Kidney epithelial cell (primary cell): ENCODE measurements around the gene SNAI3. TPM values are rescaled to one million over a fixed set of nuclear protein-coding genes. Genes with fewer than 3 reads are reported as not detected.

Experiments
- DNase-seq: peaks from one replicate; pipeline ENCODE4 v3.0.0-alpha.2; 2010; ENCODE audit warnings: low read depth
- H3K27me3 ChIP-seq: 2 replicates; pipeline ENCODE4 v1.6.0; 2011; ENCODE audit warnings: low read length; ENCODE audit not compliant: control insufficient read depth, insufficient read depth
- H3K36me3 ChIP-seq: 2 replicates; pipeline ENCODE4 v1.5.1; 2011; ENCODE audit warnings: low read length; ENCODE audit not compliant: control insufficient read depth, insufficient read depth
- H3K4me3 ChIP-seq: 2 replicates; pipeline ENCODE4 v1.5.1; 2011; ENCODE audit warnings: low read depth, mild to moderate bottlenecking, control low read depth, low read length
- CTCF ChIP-seq: IDR thresholded peaks from 2 replicates; pipeline ENCODE4 v1.5.1; 2011; ENCODE audit warnings: mild to moderate bottlenecking, moderate library complexity, low read length, control low read depth, inconsistent platforms; ENCODE audit not compliant: insufficient read depth, poor library complexity, severe bottlenecking
- total RNA-seq: library from RNA; depleted of rRNA; stranded (reverse); fragments of >200 nt; gene quantifications from 2 replicates; pipeline ENCODE4 v1.2.3, GENCODE V29; 2015

SNAI3 gene
- total RNA-seq, 1 donor from 2014 or later: 1.1 TPM

- no peak overlapping the region for H3K4me3 ChIP-seq
- peaks cover 57% of the 10 kb centered on the region for H3K27me3 ChIP-seq
- no peak for TF ChIP-seq CTCF
- no peak for DNase-seq
- no peaks in the 10 kb centered on the region for H3K36me3 ChIP-seq
These were observed 908 bp upstream of the SNAI3 start for GRCh38 chr16:88687254-88687576.

- TF ChIP-seq CTCF: no peak
These were observed 257 bp downstream of the SNAI3 start for GRCh38 chr16:88686062-88686438.

GRCh38 chr16:88685156-88686061, 898 bp downstream of the SNAI3 start:
- DNase-seq: no peak
- Histone ChIP-seq H3K4me3 (peak overlapping the region; percentile 44), H3K27me3 (peaks cover 63% of the 10 kb centered on the region), H3K36me3 (no peaks in the 10 kb centered on the region)
- peak; percentile 76 for TF ChIP-seq CTCF

More at GRCh38 chr16:88686062-88686438, 257 bp downstream of the SNAI3 start:
- DNase-seq: no peak
- Histone ChIP-seq H3K27me3 (peaks cover 66% of the 10 kb centered on the region), H3K4me3 (peak overlapping the region; percentile 44), H3K36me3 (no peaks in the 10 kb centered on the region)

- Histone ChIP-seq H3K27me3 (peaks cover 60% of the 10 kb centered on the region), H3K36me3 (no peaks in the 10 kb centered on the region), H3K4me3 (no peak overlapping the region)
- no peak for DNase-seq
- TF ChIP-seq CTCF: no peak
These were observed 1.6 kb downstream of the SNAI3 start for GRCh38 chr16:88684569-88685155.

GRCh38 chr16:88681709-88682451, 4.4 kb downstream of the SNAI3 start:
- no peak for TF ChIP-seq CTCF
- Histone ChIP-seq H3K36me3 (no peaks in the 10 kb centered on the region), H3K27me3 (peaks cover 42% of the 10 kb centered on the region), H3K4me3 (no peak overlapping the region)
- DNase-seq: no peak
